Measurements from ENCODE around the gene CAPN15. TPM values are rescaled to one million over a fixed set of nuclear protein-coding genes. Genes with fewer than 3 reads are reported as not detected.
A peak's percentile ranks its signal among the peaks of the same experiment; 100 is the strongest.
"Not testable (repeated sequence)": the region's sequence is repeated elsewhere in the genome, so short reads cannot be mapped to it uniquely, and the experiment has no call there.

Gene CAPN15
- total and polyA plus RNA-seq, 3 donors from 2014 or later = 48.0 to 115 (median 108) TPM

DNA sequence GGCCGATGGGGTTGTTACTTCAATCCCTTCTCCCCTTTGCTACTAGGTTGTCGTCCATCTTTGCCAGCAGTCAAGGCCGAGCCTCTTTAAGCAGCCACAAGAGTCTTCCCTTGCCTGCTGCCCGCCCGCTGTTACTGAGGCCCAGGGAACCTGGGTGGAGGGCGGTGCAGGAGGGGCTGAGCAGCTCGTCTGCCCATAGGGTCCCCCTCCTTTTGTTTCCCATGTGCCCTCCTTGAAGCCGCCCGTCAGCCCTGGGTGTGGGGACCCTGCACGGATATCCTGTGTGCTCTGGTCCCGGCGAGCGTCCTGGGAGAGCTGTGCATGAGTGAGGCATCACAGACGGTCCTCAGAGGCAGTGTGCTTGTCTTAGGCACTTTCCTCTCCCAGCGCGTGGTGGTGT is 37.9 kb upstream of the CAPN15 start:
- WGBS, 2 donors = 88 to 91% methylated on average over 16 of the region's 16 CpGs
- H3K9me3 ChIP-seq = no peaks in the 10 kb centered on the region

DNA sequence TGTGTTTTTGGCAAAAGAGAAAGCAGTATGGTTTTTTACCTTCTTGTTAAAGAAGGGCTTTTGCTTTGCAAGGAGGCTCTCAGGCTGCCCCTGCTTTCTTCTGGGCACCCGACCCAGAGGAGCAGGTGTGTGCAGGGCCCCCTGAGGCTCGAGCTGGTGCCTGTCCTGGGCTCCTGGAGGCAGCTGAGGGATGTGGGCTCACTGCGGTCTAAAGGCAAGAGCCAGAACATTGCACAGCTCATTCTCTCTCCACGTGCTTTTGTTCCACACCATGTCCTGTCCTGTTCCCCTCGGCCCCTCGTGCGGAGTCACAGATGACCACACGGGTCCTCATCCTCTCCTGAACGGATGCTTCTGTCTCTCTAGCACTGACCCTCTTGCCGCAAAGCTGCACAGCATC is 36.7 kb upstream of the CAPN15 start:
- 83 to 93% methylated on average over 10 of the region's 10 CpGs for WGBS, 2 donors
- TF ChIP-seq POLR2A (IDR thresholded peaks at IDR 0.05) (no peak), CTCF (IDR thresholded peaks at IDR 0.05) (no peak)
- peaks cover 3% of the 10 kb centered on the region for H3K4me1 ChIP-seq
- H3K4me3 ChIP-seq = no peak overlapping the region
- H3K27ac ChIP-seq = no peak overlapping the region
- H3K36me3 ChIP-seq (ENCODE audit: low read depth, missing control alignments) = no peaks in the 10 kb centered on the region
- no peaks in the 10 kb centered on the region for H3K9me3 ChIP-seq
- no peaks in the 10 kb centered on the region for H3K27me3 ChIP-seq
- intact Hi-C loops (cut with DNase I; ENCODE audit: low total_unique reads) = no loop called here
- DNase-seq = no peak

More for the DNA sequence above, 37.9 kb upstream of the CAPN15 start:
- intact Hi-C loops (cut with DNase I; ENCODE audit: low total_unique reads) = no loop called here
- H3K27ac ChIP-seq = no peak overlapping the region
- peaks cover 3% of the 10 kb centered on the region for H3K4me1 ChIP-seq
- H3K36me3 ChIP-seq (ENCODE audit: low read depth, missing control alignments) = no peaks in the 10 kb centered on the region
- no peak overlapping the region for H3K4me3 ChIP-seq
- no peak for TF ChIP-seq CTCF (IDR thresholded peaks at IDR 0.05)
- no peak for TF ChIP-seq POLR2A (IDR thresholded peaks at IDR 0.05)
- H3K27me3 ChIP-seq = no peaks in the 10 kb centered on the region
- DNase-seq = no peak

DNA sequence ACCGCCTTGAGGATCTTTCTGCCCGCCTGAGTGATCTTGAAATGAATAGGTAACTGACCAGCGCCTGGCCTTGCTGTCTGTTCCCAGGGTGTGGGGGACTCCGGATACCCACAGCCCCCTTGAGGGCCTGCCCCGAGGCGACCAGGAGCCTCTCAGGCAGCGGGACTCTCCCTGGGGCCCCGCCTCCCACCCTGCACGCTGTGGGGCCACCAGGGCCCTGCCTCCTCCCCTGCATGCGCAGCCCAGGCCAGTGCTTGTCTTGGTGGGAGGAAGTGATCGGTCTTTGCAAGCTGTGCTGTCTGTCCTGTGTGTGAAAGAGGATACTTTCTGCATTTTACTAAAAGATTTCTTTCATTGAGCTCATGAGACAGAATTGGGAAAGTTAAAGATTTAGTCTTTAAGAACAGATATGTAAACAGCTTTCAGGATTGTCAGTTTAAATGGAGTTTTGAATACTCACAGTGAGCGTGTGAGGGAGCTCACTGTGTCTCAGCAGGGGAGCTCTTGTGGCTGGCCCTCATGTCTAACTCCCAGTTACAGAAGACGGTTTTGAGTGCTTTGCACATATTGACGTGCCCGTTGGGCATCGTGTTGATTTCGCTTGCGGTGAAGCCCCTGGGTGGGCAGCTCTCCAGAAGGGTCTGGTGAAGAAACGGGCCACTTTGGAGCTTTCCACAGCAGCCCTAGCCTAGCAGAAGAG is 36.1 kb upstream of the CAPN15 start:
- peak; percentile 74 for DNase-seq
- intact Hi-C loops (cut with DNase I; ENCODE audit: low total_unique reads) = no loop called here
- H3K27ac ChIP-seq = peak overlapping the region in 1 of 2 donors; percentile 27
- H3K9me3 ChIP-seq = no peaks in the 10 kb centered on the region
- TF ChIP-seq CTCF (IDR thresholded peaks at IDR 0.05) (no peak), POLR2A (IDR thresholded peaks at IDR 0.05) (no peak)
- H3K4me1 ChIP-seq = peaks cover 3% of the 10 kb centered on the region
- H3K27me3 ChIP-seq = no peaks in the 10 kb centered on the region
- WGBS, 2 donors = 62 to 74% methylated on average over 19 of the region's 19 CpGs
- no peaks in the 10 kb centered on the region for H3K36me3 ChIP-seq (ENCODE audit: low read depth, missing control alignments)
- H3K4me3 ChIP-seq = peak overlapping the region in 1 of 2 donors; percentile 39

- no peaks in the 10 kb centered on the region for H3K9me3 ChIP-seq
- H3K4me1 ChIP-seq = peaks cover 3% of the 10 kb centered on the region
- WGBS, 2 donors = 56 to 81% methylated on average over 3 to 29 of the region's 30 CpGs
- H3K4me3 ChIP-seq = peak overlapping the region; percentile 1 to 39
- peak; percentile 81 for DNase-seq
- H3K27ac ChIP-seq = peak overlapping the region; percentile 27 to 53
- intact Hi-C loops (cut with DNase I; ENCODE audit: low total_unique reads) = no loop called here
- no peak for TF ChIP-seq POLR2A (IDR thresholded peaks at IDR 0.05)
- no peaks in the 10 kb centered on the region for H3K36me3 ChIP-seq (ENCODE audit: low read depth, missing control alignments)
- no peaks in the 10 kb centered on the region for H3K27me3 ChIP-seq
These were observed 35.2 kb upstream of the CAPN15 start for GRCh38 chr16:492211-492875.

DNA sequence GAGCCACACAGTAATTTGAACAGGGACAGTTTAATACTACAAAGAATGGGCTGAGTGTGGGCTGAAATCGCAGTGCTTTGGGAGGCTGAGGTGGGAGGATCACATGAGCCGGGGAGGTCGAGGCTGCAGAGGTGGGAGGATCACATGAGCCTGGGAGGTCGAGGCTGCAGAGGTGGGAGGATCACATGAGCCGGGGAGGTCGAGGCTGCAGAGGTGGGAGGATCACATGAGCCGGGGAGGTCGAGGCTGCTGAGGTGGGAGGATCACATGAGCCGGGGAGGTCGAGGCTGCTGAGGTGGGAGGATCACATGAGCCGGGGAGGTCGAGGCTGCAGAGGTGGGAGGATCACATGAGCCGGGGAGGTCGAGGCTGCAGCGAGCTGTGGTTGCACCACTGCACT is 32.8 kb upstream of the CAPN15 start:
- H3K9me3 ChIP-seq; H3K27ac ChIP-seq; H3K36me3 ChIP-seq (ENCODE audit: low read depth, missing control alignments); DNase-seq; H3K4me3 ChIP-seq; intact Hi-C loops (cut with DNase I; ENCODE audit: low total_unique reads); H3K4me1 ChIP-seq; H3K27me3 ChIP-seq: not testable (repeated sequence)
- 72 to 76% methylated on average over 15 of the region's 15 CpGs for WGBS, 2 donors

Data from testis (tissue), 3 donors.